ENCODE results near the gene DNAJC1.

DNAJC1 gene

DNA sequence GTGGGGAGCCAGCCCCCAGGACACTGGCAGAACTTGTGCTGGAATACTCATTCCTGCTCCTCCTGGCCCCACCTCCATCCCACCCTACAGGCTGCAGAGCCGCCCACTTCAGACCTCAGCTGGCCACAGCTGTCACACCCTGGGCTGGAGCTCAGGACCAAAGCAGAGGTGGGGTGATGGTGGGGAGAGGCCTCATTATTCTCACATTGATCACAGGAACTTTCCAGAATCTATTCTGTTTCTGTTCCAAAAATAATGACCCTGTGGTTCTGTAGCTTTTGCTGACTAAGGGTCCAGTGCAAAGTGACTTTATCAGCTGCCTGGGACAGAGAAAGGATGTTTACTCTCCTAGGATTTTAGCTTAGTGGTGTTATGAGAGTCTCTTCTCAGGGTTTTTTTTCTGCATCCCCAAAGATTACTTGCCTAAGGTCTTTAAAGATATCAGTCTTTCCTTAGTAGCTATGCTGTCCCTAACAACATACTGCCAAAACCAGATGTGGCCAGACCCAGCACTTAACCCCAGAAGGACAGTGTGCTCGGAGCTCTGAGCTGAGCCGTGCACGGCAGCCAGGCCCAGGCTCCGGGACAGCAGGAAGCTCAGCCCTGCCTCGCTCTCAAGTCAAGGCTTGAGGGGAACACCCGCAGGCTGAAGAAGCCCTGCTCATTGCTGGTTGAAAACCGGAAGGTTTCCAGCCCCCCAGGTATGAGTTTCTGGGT, 246.2 kb downstream of the DNAJC1 start:
- H3K4me3 ChIP-seq (ENCODE audit: control insufficient read depth, low read depth, low read length), result no peak overlapping the region
- TF ChIP-seq, protein P1, sequence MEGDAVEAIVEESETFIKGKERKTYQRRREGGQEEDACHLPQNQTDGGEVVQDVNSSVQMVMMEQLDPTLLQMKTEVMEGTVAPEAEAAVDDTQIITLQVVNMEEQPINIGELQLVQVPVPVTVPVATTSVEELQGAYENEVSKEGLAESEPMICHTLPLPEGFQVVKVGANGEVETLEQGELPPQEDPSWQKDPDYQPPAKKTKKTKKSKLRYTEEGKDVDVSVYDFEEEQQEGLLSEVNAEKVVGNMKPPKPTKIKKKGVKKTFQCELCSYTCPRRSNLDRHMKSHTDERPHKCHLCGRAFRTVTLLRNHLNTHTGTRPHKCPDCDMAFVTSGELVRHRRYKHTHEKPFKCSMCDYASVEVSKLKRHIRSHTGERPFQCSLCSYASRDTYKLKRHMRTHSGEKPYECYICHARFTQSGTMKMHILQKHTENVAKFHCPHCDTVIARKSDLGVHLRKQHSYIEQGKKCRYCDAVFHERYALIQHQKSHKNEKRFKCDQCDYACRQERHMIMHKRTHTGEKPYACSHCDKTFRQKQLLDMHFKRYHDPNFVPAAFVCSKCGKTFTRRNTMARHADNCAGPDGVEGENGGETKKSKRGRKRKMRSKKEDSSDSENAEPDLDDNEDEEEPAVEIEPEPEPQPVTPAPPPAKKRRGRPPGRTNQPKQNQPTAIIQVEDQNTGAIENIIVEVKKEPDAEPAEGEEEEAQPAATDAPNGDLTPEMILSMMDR (IDR thresholded peaks at IDR 0.05; ENCODE audit: control insufficient read depth, insufficient read depth, low read depth, low read length, missing control alignments), result no peak
- no peak for DNase-seq (ENCODE audit: low read depth)

DNA sequence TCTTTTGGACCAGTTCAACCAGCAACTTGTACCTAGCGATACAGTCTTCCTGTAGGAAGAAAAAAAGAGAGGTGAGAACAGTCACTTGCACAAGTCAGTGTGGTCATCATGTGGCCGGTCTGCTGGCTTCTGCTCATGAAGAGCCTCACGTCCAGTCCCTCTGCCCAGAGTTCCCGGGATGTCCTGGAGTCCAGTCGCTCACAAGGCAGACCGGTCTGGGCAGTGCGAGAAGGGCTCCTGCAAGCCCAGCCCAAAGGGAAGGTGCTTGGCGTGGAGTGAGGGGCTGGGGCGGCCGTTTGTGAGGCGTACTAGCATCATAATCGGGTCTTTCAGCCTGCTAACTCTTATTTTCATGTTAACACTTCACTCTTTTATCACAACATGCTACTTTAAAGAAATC, 246.8 kb downstream of the DNAJC1 start:
- TF ChIP-seq, protein P1 (IDR thresholded peaks at IDR 0.05; ENCODE audit: control insufficient read depth, insufficient read depth, low read depth, low read length, missing control alignments), result no peak
- no peak for DNase-seq (ENCODE audit: low read depth)

DNA sequence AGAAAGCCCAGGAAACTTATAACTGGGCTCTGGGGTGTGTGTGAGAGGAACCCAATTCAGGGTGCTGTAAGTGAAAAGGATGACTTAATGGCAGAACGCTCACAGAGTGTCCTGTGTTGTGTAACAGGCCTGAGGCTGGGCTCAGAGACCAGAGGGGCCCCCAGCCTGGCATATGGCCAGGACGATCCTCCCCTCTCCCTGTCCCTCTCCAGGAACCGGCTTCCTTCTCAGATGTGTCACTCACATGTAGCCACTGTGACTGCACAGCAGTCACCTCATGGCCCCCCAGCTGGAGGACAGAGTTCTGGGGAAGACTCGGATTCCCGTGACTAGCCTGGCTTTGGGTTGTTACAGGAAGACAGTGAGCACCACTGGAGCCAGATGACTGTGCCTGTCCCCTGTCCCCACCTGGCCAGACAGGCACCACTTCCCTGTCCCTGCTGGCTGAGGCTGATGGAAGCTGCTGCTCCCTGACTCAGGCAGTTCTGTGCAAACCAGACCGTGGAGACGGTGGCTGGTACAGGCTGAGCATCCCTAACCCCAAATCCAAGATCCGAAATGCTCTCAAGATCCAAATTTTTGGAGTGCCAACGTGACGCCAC, 249.0 kb downstream of the DNAJC1 start:
- no peak for DNase-seq (ENCODE audit: low read depth)
- TF ChIP-seq, protein P1 (IDR thresholded peaks at IDR 0.05; ENCODE audit: control insufficient read depth, insufficient read depth, low read depth, low read length, missing control alignments), result no peak
- H3K4me3 ChIP-seq (ENCODE audit: control insufficient read depth, low read depth, low read length), result no peak overlapping the region

More for the DNA sequence above, 246.8 kb downstream of the DNAJC1 start:
- H3K4me3 ChIP-seq (ENCODE audit: control insufficient read depth, low read depth, low read length), result no peak overlapping the region

DNA sequence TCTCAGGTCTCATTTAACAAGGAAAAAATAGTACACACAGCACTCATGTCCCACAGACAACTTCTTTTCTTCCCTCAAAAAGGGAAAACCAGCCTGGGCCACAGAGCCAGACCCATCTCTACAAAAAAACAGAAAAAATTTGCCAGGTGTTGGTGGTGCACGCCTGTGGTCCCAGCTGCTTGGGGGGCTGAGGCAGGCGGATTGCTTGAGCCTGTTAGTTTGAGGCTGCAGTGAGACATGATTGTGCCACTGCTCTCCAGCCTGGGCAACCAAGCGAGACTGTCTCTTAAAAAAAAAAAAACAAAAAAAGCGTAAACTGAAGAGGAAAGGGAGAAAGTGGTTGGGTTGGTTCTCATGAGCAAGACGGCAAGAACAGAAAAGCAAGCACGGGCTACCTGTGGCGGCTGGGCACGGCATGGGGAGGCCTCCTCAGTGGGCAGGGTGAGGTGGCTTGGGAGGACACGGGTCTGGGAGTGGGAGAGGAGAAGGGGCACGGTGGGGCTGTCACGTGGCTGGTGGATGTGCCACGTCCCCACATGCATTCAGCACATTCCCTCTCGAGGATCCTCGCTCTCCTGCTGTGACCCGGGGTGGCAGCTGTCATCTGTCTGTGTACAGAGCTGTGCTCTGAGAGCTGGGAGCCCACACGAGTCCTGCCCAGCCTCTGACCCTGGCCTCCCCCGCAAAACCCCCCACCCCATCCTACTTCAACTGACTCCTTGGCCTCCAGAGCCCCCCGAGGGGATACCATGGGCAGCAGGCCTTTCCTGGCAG, 249.8 kb downstream of the DNAJC1 start:
- TF ChIP-seq, protein P1 (IDR thresholded peaks at IDR 0.05; ENCODE audit: control insufficient read depth, insufficient read depth, low read depth, low read length, missing control alignments), result no peak

DNA sequence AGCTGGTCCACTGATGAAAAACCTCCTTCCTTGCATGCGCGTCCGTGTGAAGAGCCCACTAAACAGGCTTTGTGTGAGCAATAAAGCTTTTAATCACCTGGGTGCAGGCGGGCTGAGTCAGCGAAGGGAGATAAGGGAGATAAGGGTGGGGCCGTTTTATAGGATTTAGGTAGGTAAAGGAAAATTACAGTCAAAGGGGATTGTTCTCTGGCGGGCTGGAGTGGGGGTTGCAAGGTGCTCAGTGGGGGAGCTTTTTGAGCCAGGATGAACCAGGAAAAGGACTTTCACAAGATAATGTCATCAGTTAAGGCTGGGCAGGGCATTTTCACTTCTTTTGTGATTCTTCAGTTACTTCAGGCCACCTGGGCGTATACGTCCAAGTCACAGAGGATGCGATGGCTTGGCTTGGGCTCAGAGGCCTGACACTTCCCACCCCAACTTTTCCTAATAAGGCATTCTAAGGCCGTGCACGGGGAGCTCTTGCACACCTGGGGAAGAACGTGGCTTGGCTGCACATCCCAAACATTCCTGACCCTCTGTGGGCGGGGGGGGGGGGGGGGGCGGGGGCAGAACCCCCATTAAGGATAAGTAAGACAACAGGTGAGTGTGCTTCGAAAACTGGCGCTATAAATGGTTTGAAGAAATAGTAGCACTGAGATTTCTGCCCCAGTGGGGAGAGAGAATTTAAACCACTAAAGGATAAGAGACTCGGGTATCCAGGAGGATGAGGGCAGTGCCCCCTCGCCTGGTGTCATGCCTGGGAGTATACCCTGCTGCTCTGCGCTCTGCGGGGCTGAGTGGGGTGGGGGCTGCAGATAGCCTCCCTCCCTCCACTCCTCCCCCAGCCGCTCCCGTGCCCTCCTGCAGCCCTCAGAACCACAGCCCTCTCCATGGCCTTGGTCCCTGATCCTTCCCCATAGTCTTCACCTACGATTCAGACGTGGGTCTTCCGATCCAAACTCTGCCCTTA, 251.9 kb downstream of the DNAJC1 start:
- TF ChIP-seq, protein P1 (IDR thresholded peaks at IDR 0.05; ENCODE audit: control insufficient read depth, insufficient read depth, low read depth, low read length, missing control alignments), result no peak
- DNase-seq (ENCODE audit: low read depth), result no peak
- H3K4me3 ChIP-seq (ENCODE audit: control insufficient read depth, low read depth, low read length), result no peak overlapping the region

More for the DNA sequence above, 249.8 kb downstream of the DNAJC1 start:
- no peak for DNase-seq (ENCODE audit: low read depth)
- H3K4me3 ChIP-seq (ENCODE audit: control insufficient read depth, low read depth, low read length), result no peak overlapping the region

DNA sequence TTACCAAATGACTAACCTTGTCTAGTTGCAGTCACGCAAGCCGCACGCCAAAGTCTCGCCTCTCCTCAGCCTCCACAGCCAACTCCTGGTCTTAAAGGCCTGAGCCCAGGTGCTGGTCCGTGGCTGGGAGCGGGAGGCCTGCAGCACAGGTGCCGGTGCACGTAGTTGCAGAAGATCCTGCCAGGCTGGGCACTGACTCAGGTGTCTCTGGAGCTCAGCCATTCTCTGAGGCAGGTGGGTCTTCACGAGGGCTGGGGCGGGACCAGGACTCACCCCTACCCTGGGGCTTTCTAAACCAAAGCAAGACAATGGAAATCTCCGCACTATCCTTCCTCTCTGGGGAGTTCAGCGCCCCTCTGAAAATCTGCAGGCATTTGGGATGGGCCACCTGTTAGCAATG, 253.1 kb downstream of the DNAJC1 start:
- H3K4me3 ChIP-seq (ENCODE audit: control insufficient read depth, low read depth, low read length), result no peak overlapping the region
- DNase-seq (ENCODE audit: low read depth), result no peak
- TF ChIP-seq, protein P1 (IDR thresholded peaks at IDR 0.05; ENCODE audit: control insufficient read depth, insufficient read depth, low read depth, low read length, missing control alignments), result no peak

Measured in AG09309 (cell line).